NCI-H128 (cell line): ENCODE measurements around the gene ISM1.

ENCODE experiments used
- DNase-seq: peaks from one replicate; lab custom pipeline; 2025; ENCODE audit not compliant: unreplicated experiment; lab: John Stamatoyannopoulos, UW

The ISM1 gene

GRCh38 chr20:13302647-13303450 lies 81.8 kb downstream of the ISM1 start:
- no peak for DNase-seq

GRCh38 chr20:13305284-13305683 lies 84.2 kb downstream of the ISM1 start:
- DNase-seq, result no peak

GRCh38 chr20:13307562-13308163 lies 86.6 kb downstream of the ISM1 start:
- DNase-seq, result no peak

GRCh38 chr20:13312300-13312699 lies 91.2 kb downstream of the ISM1 start:
- no peak for DNase-seq

- DNase-seq, result no peak
Observed at GRCh38 chr20:13313201-13313600, 92.1 kb downstream of the ISM1 start.

DNA sequence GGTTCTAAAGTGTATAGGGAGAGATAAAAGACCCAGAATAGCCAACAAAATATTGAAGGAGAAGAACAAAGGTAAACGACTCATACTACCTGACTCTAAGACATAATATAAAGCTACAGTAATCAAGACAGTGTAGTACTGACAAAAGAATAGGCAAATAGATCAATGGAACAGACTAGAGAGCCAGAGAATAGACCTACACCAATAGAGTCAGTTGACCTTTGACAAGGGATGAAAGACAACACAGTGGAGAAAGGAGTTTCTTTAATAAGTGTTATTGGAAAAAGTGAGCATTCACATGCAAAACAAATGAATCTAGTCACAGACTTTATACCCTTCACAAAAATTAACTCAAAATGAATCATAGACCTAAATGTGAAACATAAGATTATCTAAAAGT lies 96.4 kb downstream of the ISM1 start:
- DNase-seq, result no peak

DNA sequence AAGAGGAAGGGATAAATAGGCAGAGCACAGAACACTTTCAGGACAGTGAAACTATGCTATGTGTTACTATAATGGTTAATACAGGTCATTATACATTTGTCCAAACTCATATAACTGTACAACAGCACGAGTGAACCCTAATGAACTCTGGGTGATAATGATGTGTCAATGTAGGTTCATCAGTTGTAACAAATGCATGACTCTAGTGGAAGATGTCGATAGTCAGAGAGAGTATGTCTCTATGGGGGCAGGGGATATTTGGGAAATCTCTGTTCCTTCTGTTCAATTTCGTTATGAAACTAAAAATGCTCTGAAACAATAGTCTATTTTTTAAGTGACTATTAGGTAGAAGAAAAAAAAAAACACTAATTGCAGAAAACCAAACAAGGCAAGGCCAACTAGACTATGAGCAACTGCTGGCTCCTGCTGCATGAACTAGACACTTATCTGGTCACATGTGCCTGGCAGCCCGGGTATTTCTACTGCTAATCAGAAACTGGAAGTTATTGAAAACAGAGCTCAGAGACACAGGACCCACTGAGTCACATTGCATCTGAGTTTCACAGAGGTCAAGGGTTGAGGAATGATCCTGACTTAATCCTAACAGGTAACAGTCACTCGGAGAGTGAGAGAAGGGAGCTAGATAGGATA lies 97.9 kb downstream of the ISM1 start:
- DNase-seq, result no peak

DNA sequence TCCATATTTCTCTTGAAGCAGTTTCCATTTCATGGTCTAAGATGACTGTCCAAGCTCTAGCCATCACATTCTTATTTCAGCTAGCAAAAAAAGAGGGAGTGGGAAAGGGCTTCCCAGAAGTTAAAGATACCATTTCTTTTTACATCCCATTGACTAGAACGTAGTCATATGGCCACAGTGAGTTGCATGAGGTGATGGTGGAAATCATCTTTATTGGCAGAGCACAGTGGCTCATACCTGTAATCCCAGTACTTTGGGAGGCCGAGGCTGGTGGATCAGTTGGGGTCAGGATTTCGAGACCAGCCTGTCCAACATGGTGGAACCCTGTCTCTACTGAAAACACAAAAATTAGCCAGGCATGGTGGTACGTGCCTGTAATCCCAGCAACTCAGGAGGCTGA lies 99.6 kb downstream of the ISM1 start:
- no peak for DNase-seq

- DNase-seq, result no peak
Observed at GRCh38 chr20:13321416-13321815, 100.3 kb downstream of the ISM1 start.

DNA sequence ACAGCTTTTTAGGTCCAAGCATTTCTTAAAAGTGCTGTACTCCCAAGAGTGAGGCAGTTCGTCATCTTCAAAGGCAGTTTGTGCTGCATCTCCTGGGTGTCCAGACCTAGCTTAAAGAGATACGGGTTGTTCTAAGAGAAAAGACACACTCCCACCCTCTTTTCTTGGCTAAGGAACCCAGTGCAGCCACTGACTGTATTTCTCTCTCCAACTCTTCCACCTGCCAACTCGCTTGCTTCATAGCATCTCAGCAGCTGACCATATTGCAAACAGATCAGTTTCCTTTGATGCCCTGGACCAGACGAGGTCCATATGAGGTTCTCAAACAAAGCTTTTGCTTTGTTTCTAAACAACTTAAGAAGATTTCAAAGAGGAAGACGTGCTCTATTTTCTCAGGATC lies 101.1 kb downstream of the ISM1 start:
- DNase-seq, result no peak

GRCh38 chr20:13322621-13323020 lies 101.5 kb downstream of the ISM1 start:
- DNase-seq, result no peak

GRCh38 chr20:13325033-13325432 lies 104.0 kb downstream of the ISM1 start:
- no peak for DNase-seq

DNA sequence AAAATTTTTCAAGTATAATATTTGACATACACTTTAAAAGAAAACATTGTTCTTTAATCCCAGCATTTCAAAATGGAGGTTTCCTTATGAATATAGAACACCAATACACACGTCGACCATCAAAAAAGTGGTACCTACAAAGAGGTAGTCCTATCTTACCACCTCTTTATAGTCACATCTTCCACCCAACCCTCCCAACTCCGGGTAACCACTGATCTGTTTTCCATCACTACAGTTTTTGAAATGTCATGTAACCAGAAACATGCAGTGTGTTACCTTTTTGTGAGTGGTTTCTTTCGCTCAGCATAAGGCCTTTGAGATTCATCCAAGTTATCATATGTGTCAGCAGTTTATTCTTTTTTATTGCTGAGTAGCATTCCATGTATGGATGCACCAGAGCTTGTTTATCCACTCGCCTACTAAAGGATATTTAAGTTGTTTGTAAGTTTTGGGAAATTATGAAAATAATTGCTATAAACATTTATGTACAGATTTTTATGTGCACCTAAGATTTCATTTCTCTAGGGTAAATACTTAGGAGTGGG lies 104.8 kb downstream of the ISM1 start:
- no peak for DNase-seq

GRCh38 chr20:13331536-13331935 lies 110.5 kb downstream of the ISM1 start:
- DNase-seq, result no peak

DNA sequence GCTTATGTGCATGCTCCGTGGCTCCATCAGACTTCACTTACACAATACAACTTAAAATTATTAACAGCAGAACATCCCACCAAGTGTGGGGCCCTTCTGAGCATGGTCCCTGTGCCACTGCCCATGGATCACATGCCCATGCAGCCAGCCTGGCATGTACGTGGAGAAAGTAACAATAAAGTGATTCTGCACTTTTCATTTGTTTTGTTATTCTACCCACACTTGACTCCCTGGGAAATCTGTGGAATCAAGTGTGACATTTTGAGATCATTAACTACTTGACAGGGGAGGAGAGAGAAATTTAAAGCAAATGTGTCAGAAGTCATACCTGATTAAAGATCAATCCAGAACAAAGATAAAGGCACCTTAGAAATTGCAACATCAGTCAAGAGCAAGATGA lies 112.0 kb downstream of the ISM1 start:
- DNase-seq, result no peak

GRCh38 chr20:13333793-13334192 lies 112.7 kb downstream of the ISM1 start:
- DNase-seq, result peak; percentile 29

- DNase-seq, result no peak
Observed at GRCh38 chr20:13336308-13337089, 115.4 kb downstream of the ISM1 start.

- DNase-seq, result no peak
Observed at GRCh38 chr20:13337090-13337784, 116.2 kb downstream of the ISM1 start.

DNA sequence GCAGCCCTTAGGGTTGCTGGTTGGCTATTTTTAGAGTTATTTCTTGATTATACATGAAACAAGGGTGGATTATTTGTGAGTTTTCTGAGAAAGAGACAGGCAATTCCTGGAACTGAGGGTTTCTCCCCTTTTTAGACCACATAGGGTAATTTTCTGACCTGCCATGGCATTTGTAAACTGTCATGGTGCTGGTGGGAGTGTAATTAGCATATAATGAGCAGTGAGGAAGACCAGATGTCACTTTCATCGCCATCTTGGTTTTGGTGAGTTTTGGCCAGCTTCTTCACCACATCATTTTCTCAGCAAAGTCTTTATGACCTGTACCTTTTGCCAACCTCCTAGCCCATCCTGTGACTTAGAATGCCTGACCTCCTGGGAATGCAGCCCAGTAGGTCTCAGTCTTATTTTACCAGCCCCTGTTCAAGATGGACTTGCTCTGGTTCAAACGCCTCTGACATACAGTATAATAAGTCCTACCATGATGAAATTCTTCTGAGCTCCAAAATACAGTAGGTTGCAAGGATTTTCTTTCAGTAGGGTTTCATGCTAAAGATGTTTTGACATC lies 117.1 kb downstream of the ISM1 start:
- no peak for DNase-seq

DNA sequence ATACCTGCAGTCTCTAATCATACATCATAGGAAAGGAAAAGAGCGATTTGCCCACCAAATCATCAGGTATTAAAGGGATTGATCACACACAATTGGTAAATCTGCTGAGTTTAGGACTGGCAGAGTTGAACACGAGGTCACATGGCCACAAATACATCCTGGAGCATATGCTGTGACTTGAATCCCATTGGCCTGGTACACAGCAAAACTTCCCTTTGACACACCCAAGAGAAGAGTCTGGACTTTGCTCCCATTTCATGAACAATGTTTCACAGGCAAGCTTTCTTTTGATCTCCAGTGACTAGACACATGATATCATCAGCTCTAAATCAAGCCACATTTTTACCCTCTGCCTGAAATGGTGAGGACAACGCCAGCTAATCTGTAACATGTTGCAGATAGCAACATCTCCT lies 117.9 kb downstream of the ISM1 start:
- no peak for DNase-seq
